Measurements from ENCODE around the gene UROC1. TPM values are rescaled to one million over a fixed set of nuclear protein-coding genes. Genes with fewer than 3 reads are reported as not detected.

UROC1 gene
- polyA plus RNA-seq, 1 of the 3 experiments (the other 2 are of a cell fraction): not detected

DNA sequence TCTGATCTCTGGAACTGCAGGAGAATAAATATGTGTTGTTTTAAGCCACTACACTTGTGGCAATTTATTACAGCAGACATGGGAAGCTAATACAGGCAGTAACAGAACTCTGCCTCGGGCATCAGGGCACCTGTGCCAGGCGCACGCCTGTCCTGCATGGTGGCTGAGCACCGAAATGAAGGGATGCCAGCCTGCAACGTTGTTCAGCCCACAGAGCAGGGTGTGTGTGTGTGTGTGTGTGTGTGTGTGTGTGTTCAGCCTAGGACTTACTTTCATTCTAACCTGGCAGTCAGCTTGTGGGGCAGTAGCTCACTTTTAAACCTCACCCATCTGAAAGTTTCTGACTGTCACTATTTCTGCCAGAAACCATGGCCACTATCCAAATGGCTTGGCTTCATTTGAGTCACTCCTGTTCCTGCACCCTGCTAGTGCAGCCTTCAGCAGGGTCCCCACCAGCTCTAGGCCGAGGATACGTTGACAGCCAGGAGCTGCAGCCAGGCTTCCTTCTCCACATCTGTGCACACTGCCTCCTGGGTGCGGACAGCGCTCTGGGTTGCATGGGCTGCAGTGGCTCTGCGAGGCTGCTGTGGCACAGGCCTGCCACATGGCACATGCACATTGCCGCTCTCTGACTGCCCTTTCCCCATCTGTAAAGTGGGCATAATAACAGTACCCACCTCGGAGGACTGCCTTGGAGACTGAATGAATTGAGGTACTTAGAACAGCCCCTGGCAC, 4.5 kb downstream of the UROC1 start (continued):
- TF ChIP-seq EP300 (IDR thresholded peaks at IDR 0.05; ENCODE audit: borderline replicate concordance in 1 of 2, low read depth in 1 of 2, low read length in 1 of 2): no peak

DNA sequence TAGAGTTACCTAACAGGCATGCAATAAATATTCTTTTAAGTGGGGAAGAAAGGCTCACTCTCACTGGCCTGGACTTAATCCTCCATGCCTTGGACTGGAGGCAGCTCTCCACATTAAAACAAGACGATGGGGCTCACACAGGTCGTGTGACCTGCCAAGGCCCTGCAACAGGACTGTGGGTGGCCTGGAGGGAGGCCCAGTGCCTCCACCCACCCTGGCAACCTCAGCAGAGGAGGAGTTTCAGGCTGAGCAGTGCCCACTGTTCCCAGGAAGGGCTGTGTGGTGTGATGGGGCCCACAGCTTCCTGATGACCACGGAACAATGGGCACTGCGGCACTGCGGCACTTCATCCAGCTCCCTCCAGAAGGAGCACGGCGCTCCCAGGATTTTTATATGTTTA, 5.5 kb downstream of the UROC1 start:
- Histone ChIP-seq H2AFZ (ENCODE audit: low read depth) (no peak overlapping the region), H3K79me2 (ENCODE audit: insufficient read depth) (no peaks in the 10 kb centered on the region), H3K9me3 (no peaks in the 10 kb centered on the region), H3K9ac (no peak overlapping the region), H3K27me3 (ENCODE audit: insufficient read depth) (peaks cover 1% of the 10 kb centered on the region; the same call in 1 of the 2 replicates), H4K20me1 (ENCODE audit: insufficient read depth) (no peaks in the 10 kb centered on the region), H3K4me3 (ENCODE audit: low read depth in 2 of 2, low read length in 1 of 2) (no peak overlapping the region), H3K4me2 (no peak overlapping the region), H3K27ac (ENCODE audit: low read depth in 2 of 2, low read length in 1 of 2) (no peak overlapping the region), H3K9me2 (no peaks in the 10 kb centered on the region), H3K36me3 (replicated peaks in 1 of 2; ENCODE audit: control insufficient read depth in 1 of 2, insufficient read depth in 2 of 2, low read length in 1 of 2) (no peaks in the 10 kb centered on the region), H3F3A (replicated peaks; ENCODE audit: insufficient read depth) (no peaks in the 10 kb centered on the region), H3K4me1 (ENCODE audit: control insufficient read depth in 1 of 2, insufficient read depth in 2 of 2, low read depth in 1 of 2, low read length in 1 of 2) (peaks cover 0 to 4% of the 10 kb centered on the region in 2 experiments; a peak in 1 of 4 replicates)
- DNase-seq: no peak
- WGBS (ENCODE audit: low lambda C conversion rate): 62% methylated on average over 7 of the region's 7 CpGs
- POLR2A ChIA-PET: no interaction called here
- CTCF ChIA-PET: interaction anchor here (1.2 to 7.0 kb wide), 2 partner anchors 11 to 14 kb away, joined by 3 to 45 read pairs; partner anchors contain the start of gene CHST13
- no peak for TF ChIP-seq SMC3 (IDR thresholded peaks at IDR 0.05; ENCODE audit: low read depth, low read length)
- no peak for TF ChIP-seq NFIC (IDR thresholded peaks at IDR 0.05; ENCODE audit: borderline replicate concordance)
- TF ChIP-seq, protein P1, sequence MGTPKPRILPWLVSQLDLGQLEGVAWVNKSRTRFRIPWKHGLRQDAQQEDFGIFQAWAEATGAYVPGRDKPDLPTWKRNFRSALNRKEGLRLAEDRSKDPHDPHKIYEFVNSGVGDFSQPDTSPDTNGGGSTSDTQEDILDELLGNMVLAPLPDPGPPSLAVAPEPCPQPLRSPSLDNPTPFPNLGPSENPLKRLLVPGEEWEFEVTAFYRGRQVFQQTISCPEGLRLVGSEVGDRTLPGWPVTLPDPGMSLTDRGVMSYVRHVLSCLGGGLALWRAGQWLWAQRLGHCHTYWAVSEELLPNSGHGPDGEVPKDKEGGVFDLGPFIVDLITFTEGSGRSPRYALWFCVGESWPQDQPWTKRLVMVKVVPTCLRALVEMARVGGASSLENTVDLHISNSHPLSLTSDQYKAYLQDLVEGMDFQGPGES (IDR thresholded peaks at IDR 0.05; ENCODE audit: low read depth, low read length): no peak
- no peak for TF ChIP-seq MEF2A (IDR thresholded peaks at IDR 0.05; ENCODE audit: borderline replicate concordance, low read depth)
- TF ChIP-seq EZH2phosphoT487 (IDR thresholded peaks at IDR 0.05; ENCODE audit: borderline replicate concordance, low read depth): no peak
- no peak for TF ChIP-seq GATA2 (CRISPR knock-in tag; IDR thresholded peaks at IDR 0.05)
- no peak for TF ChIP-seq EP300 (IDR thresholded peaks at IDR 0.05; ENCODE audit: borderline replicate concordance in 1 of 2, low read depth in 1 of 2, low read length in 1 of 2)
- no peak for TF ChIP-seq JUND (IDR thresholded peaks at IDR 0.05)
- TF ChIP-seq TAF1 (IDR thresholded peaks at IDR 0.05; ENCODE audit: borderline replicate concordance, low read depth, low read length): no peak
- no peak for TF ChIP-seq RXRA (IDR thresholded peaks at IDR 0.05; ENCODE audit: borderline replicate concordance, low read depth)
- TF ChIP-seq GABPA (IDR thresholded peaks at IDR 0.05; ENCODE audit: low read depth): no peak
- no peak for TF ChIP-seq RAD21 (IDR thresholded peaks at IDR 0.05; ENCODE audit: low read length)
- no peak for TF ChIP-seq RFX5 (IDR thresholded peaks at IDR 0.05; ENCODE audit: low read length)
- TF ChIP-seq TCF12 (IDR thresholded peaks at IDR 0.05): no peak
- TF ChIP-seq POLR2AphosphoS5 (IDR thresholded peaks at IDR 0.05; ENCODE audit: low read depth, low read length): no peak
- TF ChIP-seq, protein P2, sequence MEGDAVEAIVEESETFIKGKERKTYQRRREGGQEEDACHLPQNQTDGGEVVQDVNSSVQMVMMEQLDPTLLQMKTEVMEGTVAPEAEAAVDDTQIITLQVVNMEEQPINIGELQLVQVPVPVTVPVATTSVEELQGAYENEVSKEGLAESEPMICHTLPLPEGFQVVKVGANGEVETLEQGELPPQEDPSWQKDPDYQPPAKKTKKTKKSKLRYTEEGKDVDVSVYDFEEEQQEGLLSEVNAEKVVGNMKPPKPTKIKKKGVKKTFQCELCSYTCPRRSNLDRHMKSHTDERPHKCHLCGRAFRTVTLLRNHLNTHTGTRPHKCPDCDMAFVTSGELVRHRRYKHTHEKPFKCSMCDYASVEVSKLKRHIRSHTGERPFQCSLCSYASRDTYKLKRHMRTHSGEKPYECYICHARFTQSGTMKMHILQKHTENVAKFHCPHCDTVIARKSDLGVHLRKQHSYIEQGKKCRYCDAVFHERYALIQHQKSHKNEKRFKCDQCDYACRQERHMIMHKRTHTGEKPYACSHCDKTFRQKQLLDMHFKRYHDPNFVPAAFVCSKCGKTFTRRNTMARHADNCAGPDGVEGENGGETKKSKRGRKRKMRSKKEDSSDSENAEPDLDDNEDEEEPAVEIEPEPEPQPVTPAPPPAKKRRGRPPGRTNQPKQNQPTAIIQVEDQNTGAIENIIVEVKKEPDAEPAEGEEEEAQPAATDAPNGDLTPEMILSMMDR (IDR thresholded peaks at IDR 0.05): no peak
